SK-N-SH (cell line): ENCODE measurements around the gene RAVER1. TPM values are rescaled to one million over a fixed set of nuclear protein-coding genes. Genes with fewer than 3 reads are reported as not detected.

Source experiments
- CTCF ChIA-PET: fragments of 300-600, 350-600 bp; formaldehyde crosslinking; extraction: SDS; loops from one replicate; lab custom pipeline; 2021; lab: Yijun Ruan, JAX
- POLR2A ChIA-PET: fragments of 350-600 bp; sonication (Branson Sonifier 250); formaldehyde crosslinking; extraction: SDS; loops from one replicate; lab custom pipeline; 2020; ENCODE audit warnings: antibody characterized with exemption, inconsistent platforms; lab: Yijun Ruan, JAX
- DNase-seq: peaks from one replicate; pipeline ENCODE4 v3.0.0; 2012
- H2AFZ ChIP-seq: fragments of 200-600 bp; sonication (generic); 2 replicates; pipeline ENCODE4 v1.8.1; 2016; ENCODE audit warnings: antibody characterized with exemption, mild to moderate bottlenecking, low read depth
- H3F3A ChIP-seq: fragments of 200-600 bp; sonication (generic); replicated peaks from 2 replicates; pipeline ENCODE3; 2016; ENCODE audit warnings: antibody characterized with exemption, mild to moderate bottlenecking; ENCODE audit not compliant: insufficient read depth
- H3K27ac ChIP-seq, 2 experiments: fragments of 200-500 bp in 1 of 2; fragments of 200-600 bp in 1 of 2; sonication (Bioruptor generic) in 1 of 2; sonication (generic), shearing (Covaris generic) in 1 of 2; 2 replicates each; pipeline versions ENCODE4 v1.5.1 to v1.6.1; 2014 to 2016; ENCODE audit warnings: low read depth in 2 of 2, inconsistent platforms in 1 of 2, low read length in 1 of 2, mild to moderate bottlenecking in 1 of 2, mixed read lengths in 1 of 2
- H3K27me3 ChIP-seq: fragments of 200-600 bp; sonication (generic), shearing (Covaris generic); 2 replicates; pipeline ENCODE4 v1.6.1; 2016; ENCODE audit warnings: mixed run types; ENCODE audit not compliant: insufficient read depth
- H3K36me3 ChIP-seq, 2 experiments: fragments of 200-500 bp in 1 of 2; fragments of 200-600 bp in 1 of 2; sonication (Bioruptor generic) in 1 of 2; sonication (generic) in 1 of 2; replicated peaks in 1 of 2; 2 replicates each; pipeline versions ENCODE3 to v1.5.1; 2014 to 2016; ENCODE audit warnings: low read length in 1 of 2, mild to moderate bottlenecking in 1 of 2; ENCODE audit not compliant: insufficient read depth in 2 of 2, control insufficient read depth in 1 of 2
- H3K4me1 ChIP-seq, 2 experiments: fragments of 200-500 bp in 1 of 2; fragments of 200-600 bp in 1 of 2; sonication (Bioruptor generic) in 1 of 2; sonication (generic), shearing (Covaris generic) in 1 of 2; 2 replicates each; pipeline versions ENCODE4 v1.5.1 to v1.6.1; 2014 to 2016; ENCODE audit warnings: low read depth in 1 of 2, low read length in 1 of 2, mixed run types in 1 of 2; ENCODE audit not compliant: insufficient read depth in 2 of 2, control insufficient read depth in 1 of 2
- H3K4me2 ChIP-seq: fragments of 200-600 bp; sonication (generic), shearing (Covaris generic); 2 replicates; pipeline ENCODE4 v1.6.1; 2017; ENCODE audit warnings: mixed run types
- H3K4me3 ChIP-seq, 2 experiments: fragments of 200-500 bp in 1 of 2; fragments of 200-600 bp in 1 of 2; sonication (Bioruptor generic) in 1 of 2; sonication (generic), shearing (Covaris generic) in 1 of 2; 2 replicates each; pipeline versions ENCODE4 v1.5.1 to v1.8.1; 2014 to 2016; ENCODE audit warnings: low read depth in 2 of 2, inconsistent platforms in 1 of 2, low read length in 1 of 2, mild to moderate bottlenecking in 1 of 2, mixed read lengths in 1 of 2, moderate library complexity in 1 of 2
- H3K79me2 ChIP-seq: fragments of 200-600 bp; sonication (generic); 2 replicates; pipeline ENCODE4 v1.8.1; 2017; ENCODE audit warnings: mild to moderate bottlenecking; ENCODE audit not compliant: insufficient read depth
- H3K9ac ChIP-seq: fragments of 200-600 bp; sonication (generic); 2 replicates; pipeline ENCODE4 v1.6.1; 2017; ENCODE audit warnings: mixed run types
- H3K9me2 ChIP-seq: fragments of 200-600 bp; sonication (generic); 2 replicates; pipeline ENCODE4 v1.6.1; 2017; ENCODE audit warnings: mixed run types
- H3K9me3 ChIP-seq: fragments of 200-600 bp; sonication (generic); 2 replicates; pipeline ENCODE4 v1.6.1; 2017; ENCODE audit warnings: mixed run types, mild to moderate bottlenecking, moderate library complexity
- H4K20me1 ChIP-seq: fragments of 200-600 bp; sonication (generic); 2 replicates; pipeline ENCODE4 v1.6.1; 2017; ENCODE audit warnings: mild to moderate bottlenecking, mixed run types; ENCODE audit not compliant: insufficient read depth
- EP300 ChIP-seq, 2 experiments: IDR thresholded peaks; 2 replicates each; pipeline versions ENCODE4 v1.4.0 to v1.6.1; 2012; ENCODE audit warnings: borderline replicate concordance in 1 of 2, low read depth in 1 of 2, low read length in 1 of 2
- FOSL2 ChIP-seq: IDR thresholded peaks from 2 replicates; pipeline ENCODE4 v1.4.0; 2012; ENCODE audit warnings: low read depth, mild to moderate bottlenecking, moderate library complexity, borderline replicate concordance
- FOXJ3 ChIP-seq: sonication (generic); formaldehyde crosslinking; IDR thresholded peaks from 2 replicates; pipeline ENCODE4 v1.5.1; 2020; ENCODE audit warnings: mild to moderate bottlenecking, missing genetic modification reagents
- MAX ChIP-seq: IDR thresholded peaks from 2 replicates; pipeline ENCODE4 v1.4.0; 2012; ENCODE audit warnings: low read depth
- NRF1 ChIP-seq: IDR thresholded peaks from 2 replicates; pipeline ENCODE4 v1.6.1; 2012; ENCODE audit warnings: low read depth, mild to moderate bottlenecking, low read length
- POLR2AphosphoS5 ChIP-seq: IDR thresholded peaks from 2 replicates; pipeline ENCODE4 v1.6.1; 2012; ENCODE audit warnings: low read depth, low read length
- RAD21 ChIP-seq: IDR thresholded peaks from 2 replicates; pipeline ENCODE4 v1.6.1; 2012; ENCODE audit warnings: mild to moderate bottlenecking, low read length
- RFX5 ChIP-seq: IDR thresholded peaks from 2 replicates; pipeline ENCODE4 v1.6.1; 2012; ENCODE audit warnings: mild to moderate bottlenecking, improper control_type of control experiment, low read length
- TEAD4 ChIP-seq: IDR thresholded peaks from 2 replicates; pipeline ENCODE4 v1.4.0; 2012; ENCODE audit warnings: mild to moderate bottlenecking, borderline replicate concordance; ENCODE audit not compliant: insufficient read depth
- USF1 ChIP-seq: IDR thresholded peaks from 2 replicates; pipeline ENCODE4 v1.4.0; 2012; ENCODE audit warnings: low read depth, borderline replicate concordance
- YY1 ChIP-seq: IDR thresholded peaks from 2 replicates; pipeline ENCODE4 v1.4.0; 2012; ENCODE audit warnings: low read depth, mild to moderate bottlenecking
- WGBS: methylation state at CpG from one replicate; pipeline ENCODE4 v1.1.6; 2017; ENCODE audit warnings: low lambda C conversion rate; 5-methylcytosine and 5-hydroxymethylcytosine counted together
- polyA plus RNA-seq, 3 experiments: library from polyadenylated mRNA; depleted of rRNA; stranded (reverse); fragments of >200 nt; gene quantifications; 2 replicates each; pipeline ENCODE4 v1.2.3, GENCODE V29; 2012

Gene RAVER1
- polyA plus RNA-seq, 1 of the 3 experiments (the other 2 are of a cell fraction) = 8.2 TPM

GRCh38 chr19:10295305-10295846 lies 38.0 kb downstream of the RAVER1 start:
- ChIA-PET CTCF (interaction anchor here (1.3 kb wide), 1 partner anchor 36 kb away, joined by 3 read pairs; no protein-coding TSS in a partner anchor), POLR2A (no interaction called here)
- no peaks in the 10 kb centered on the region for H3K9me3 ChIP-seq
- TF ChIP-seq FOSL2 (no peak), POLR2AphosphoS5 (no peak), MAX (no peak), YY1 (no peak), TEAD4 (no peak), RFX5 (no peak), RAD21 (no peak), USF1 (no peak)
- WGBS = 52% methylated on average over 16 of the region's 48 CpGs
- no peak overlapping the region for H3K9ac ChIP-seq
- H3K79me2 ChIP-seq = no peaks in the 10 kb centered on the region
- H4K20me1 ChIP-seq = no peaks in the 10 kb centered on the region
- no peak overlapping the region for H2AFZ ChIP-seq
- no peaks in the 10 kb centered on the region for H3F3A ChIP-seq
- H3K4me1 ChIP-seq = peaks cover 0 to 26% of the 10 kb centered on the region in 2 experiments; a peak in 1 of 4 replicates
- DNase-seq = peak; percentile 52
- peak overlapping the region; percentile 19; the same call in 1 of the 2 replicates for H3K4me2 ChIP-seq
- no peaks in the 10 kb centered on the region for H3K9me2 ChIP-seq
- no peaks in the 10 kb centered on the region for H3K27me3 ChIP-seq
- no peak overlapping the region for H3K4me3 ChIP-seq
- no peaks in the 10 kb centered on the region for H3K36me3 ChIP-seq
- H3K27ac ChIP-seq = no peak overlapping the region

DNA sequence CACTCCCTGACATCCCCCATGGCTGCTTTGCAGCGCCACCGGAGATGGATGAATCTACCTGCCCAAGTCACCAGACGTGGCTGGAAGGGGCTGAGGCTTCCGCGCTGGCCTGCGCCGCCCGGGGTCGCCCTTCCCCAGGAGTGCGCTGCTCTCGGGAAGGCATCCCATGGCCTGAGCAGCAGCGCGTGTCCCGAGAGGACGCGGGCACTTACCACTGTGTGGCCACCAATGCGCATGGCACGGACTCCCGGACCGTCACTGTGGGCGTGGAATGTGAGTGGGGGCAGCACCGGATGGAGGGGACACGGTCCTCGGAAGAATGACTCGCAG lies 39.0 kb downstream of the RAVER1 start:
- Histone ChIP-seq H3K4me1 (peaks cover 0 to 32% of the 10 kb centered on the region in 2 experiments; a peak in 1 of 4 replicates), H3K9me2 (no peaks in the 10 kb centered on the region), H3K27me3 (no peaks in the 10 kb centered on the region), H3K4me3 (no peak overlapping the region), H2AFZ (no peak overlapping the region), H3K9ac (no peak overlapping the region), H3K27ac (no peak overlapping the region), H4K20me1 (no peaks in the 10 kb centered on the region), H3K36me3 (no peaks in the 10 kb centered on the region), H3K9me3 (no peaks in the 10 kb centered on the region)
- no peak for DNase-seq
- ChIA-PET CTCF (interaction anchor here (0.8 to 0.9 kb wide), 2 partner anchors 16 to 122 kb away, joined by 3 to 4 read pairs; partner anchors contain the start of gene ZGLP1), POLR2A (no interaction called here)
- WGBS = 47% methylated on average over 8 of the region's 25 CpGs
- TF ChIP-seq USF1 (no peak), EP300 (IDR thresholded peaks at IDR 0.05; ENCODE audit: borderline replicate concordance in 1 of 2, low read depth in 1 of 2, low read length in 1 of 2) (no peak), POLR2AphosphoS5 (no peak), FOXJ3 (CRISPR knock-in tag) (no peak), NRF1 (no peak)
- TF ChIP-seq, all 33 proteins: peak for 0
- no peak overlapping the region for H3K4me2 ChIP-seq
- H3F3A ChIP-seq = no peaks in the 10 kb centered on the region
- no peaks in the 10 kb centered on the region for H3K79me2 ChIP-seq
